GM12872 (cell line): Measurements from ENCODE around the gene MCU.

ENCODE experiments used
- CTCF ChIP-seq: IDR thresholded peaks from 3 replicates; pipeline ENCODE4 v1.5.1; 2011; ENCODE audit warnings: low read depth, mild to moderate bottlenecking, low read length, moderate library complexity; ENCODE audit not compliant: insufficient read depth

Gene MCU

GRCh38 chr10:72761498-72761897 is 69.6 kb downstream of the MCU start:
- no peak for TF ChIP-seq CTCF

DNA sequence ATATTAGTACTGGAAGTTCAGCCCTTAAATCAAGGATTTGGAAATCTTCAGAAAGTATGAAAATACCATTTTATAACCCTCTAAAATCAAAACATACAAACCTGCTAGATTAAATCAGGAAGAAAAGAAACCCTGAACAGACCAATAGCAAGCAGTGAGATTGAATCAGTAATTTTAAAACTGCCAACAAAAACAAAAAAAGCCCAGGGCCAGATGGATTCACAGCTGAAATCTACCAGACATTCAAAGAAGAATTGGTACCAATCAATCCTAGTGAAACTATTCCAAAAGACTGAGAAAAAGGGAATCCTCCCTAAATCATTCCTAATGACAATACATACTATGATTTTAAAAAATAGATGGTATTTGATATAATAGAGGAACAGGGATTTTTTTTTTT is 70.1 kb downstream of the MCU start:
- TF ChIP-seq CTCF: no peak

DNA sequence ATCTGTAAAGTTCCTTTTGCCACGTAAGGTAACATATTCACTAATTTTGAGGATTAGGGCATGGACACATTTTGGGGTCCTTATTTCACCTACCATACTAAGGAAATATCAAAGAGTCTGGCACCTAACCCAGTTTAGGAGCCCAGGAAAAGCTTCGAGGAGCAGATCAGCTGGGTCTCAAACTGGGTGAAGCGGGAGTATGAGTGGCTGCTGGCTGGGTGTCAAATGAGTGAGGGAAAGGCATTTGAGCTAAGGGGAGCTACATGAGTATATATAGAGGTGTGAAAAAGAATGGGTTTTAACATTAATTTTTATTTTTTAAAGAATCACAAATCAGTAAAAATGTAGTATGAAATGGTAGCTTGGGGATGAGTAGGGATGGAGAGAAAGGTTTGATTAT is 71.3 kb downstream of the MCU start:
- TF ChIP-seq CTCF: no peak

DNA sequence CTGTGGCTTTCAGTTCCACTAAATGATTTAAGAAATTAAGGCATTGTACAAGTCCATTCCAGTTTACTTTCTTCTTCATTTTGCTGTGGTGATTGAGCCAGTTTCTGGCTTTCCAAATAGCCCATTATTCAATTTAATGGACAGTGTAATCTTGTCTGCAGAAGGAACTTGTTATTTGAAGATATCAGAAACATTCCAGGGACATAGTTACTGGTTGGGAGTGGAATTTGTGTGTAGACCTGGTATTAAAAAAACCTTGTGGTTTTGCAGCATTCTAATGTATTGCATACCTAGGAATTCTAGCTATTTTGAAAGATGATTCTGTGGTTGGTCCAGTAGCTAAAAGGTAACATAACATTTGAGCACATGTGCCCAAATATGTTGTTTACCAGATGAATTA is 72.2 kb downstream of the MCU start:
- no peak for TF ChIP-seq CTCF

DNA sequence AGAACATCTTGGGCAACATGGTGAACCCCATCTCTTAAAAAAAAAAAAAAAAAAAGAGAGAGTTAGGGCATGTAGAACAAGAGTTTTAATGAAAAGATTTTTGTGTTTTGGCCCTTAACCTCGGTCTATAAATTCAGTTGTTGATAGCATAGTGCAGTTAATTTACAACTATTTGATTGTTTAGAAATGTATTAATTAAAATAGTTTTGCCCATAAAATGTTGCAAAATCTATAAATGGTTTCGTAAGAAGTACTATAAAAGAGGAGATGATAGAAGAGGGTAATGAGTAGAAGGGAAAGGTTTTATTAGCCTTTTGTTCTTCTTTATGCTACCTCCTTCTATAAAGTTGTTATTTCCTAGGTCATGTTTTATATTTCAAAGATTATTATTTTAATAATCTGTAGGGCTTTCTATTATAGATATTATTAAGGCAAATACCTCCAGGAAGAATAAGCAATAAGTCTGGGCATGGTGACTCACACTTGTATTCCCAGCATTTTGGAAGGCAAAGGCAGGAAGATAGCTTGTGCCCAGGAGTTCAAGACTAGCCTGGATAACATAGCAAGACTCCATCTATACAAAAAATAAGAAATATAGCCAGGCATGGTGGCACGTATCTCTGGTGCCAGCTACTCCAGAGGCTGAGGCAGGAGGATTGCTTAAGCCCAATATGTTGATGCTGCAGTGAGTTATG is 73.3 kb downstream of the MCU start:
- no peak for TF ChIP-seq CTCF

DNA sequence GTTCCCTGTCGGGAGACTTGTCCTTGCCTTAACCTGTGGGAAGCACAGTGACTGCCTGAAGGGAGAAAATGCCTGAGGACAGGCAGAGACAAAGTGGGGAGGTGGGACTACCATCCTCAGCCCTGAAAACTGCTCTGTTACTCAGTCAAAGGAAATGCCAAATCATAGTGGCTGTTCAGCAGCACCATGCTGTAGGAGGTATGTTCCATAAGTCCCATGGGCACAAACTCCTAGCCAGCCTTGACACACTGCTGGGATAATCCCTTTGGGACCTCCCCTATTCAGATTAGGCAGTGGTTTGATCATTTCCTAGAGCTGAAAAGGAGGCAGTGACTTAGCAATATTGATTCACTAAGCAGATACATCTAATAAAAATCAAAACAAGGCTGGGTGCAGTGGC is 80.1 kb downstream of the MCU start:
- no peak for TF ChIP-seq CTCF

DNA sequence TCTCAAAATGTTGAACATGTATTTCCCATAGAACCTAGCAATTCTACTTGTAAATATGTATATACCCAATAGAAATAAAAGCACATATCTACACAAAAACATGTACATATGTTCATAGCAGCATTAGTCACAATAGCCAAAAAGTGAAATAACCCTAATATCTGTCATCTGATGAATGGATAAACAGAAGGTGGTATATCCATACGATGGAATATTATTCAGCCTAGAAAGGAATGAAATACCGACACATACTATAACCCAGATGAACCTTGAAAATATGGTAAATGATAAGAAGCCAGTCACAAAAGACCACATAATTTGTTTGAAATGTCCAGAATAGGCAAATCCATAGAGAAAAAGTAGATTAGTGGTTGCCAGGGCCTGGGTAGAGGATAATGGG is 87.9 kb downstream of the MCU start:
- TF ChIP-seq CTCF: no peak
